Neural progenitor cell (in vitro differentiated cells): ENCODE measurements around the gene PTPA. TPM values are rescaled to one million over a fixed set of nuclear protein-coding genes. Genes with fewer than 3 reads are reported as not detected.
"Not testable (repeated sequence)": the region's sequence is repeated elsewhere in the genome, so short reads cannot be mapped to it uniquely, and the experiment has no call there.

Experiments
- DNase-seq: peaks from one replicate; pipeline ENCODE4 v3.0.0-alpha.2; 2016; ENCODE audit warnings: low spot score
- H2AFZ ChIP-seq: fragments of 200-600 bp; sonication (generic); replicated peaks from 2 replicates; pipeline ENCODE4 v1.6.1; 2016; ENCODE audit warnings: antibody characterized with exemption
- H3F3A ChIP-seq: fragments of 200-600 bp; sonication (generic); 2 replicates; pipeline ENCODE4 v1.6.1; 2016; ENCODE audit warnings: antibody characterized with exemption, low read depth
- H3K27ac ChIP-seq: fragments of 200-600 bp; sonication (generic); 2 replicates; pipeline ENCODE4 v1.5.1; 2016; ENCODE audit warnings: mild to moderate bottlenecking
- H3K27me3 ChIP-seq: fragments of 200-600 bp; sonication (generic); 2 replicates; pipeline ENCODE4 v1.6.1; 2016; ENCODE audit warnings: mild to moderate bottlenecking, moderate library complexity
- H3K36me3 ChIP-seq: fragments of 200-600 bp; sonication (generic); 2 replicates; pipeline ENCODE4 v1.5.1; 2016
- H3K4me1 ChIP-seq: fragments of 200-600 bp; sonication (generic); 2 replicates; pipeline ENCODE4 v1.6.1; 2016; ENCODE audit warnings: mixed run types
- H3K4me2 ChIP-seq: fragments of 200-600 bp; sonication (generic); 2 replicates; pipeline ENCODE4 v1.6.1; 2016
- H3K4me3 ChIP-seq: fragments of 200-600 bp; sonication (generic); 2 replicates; pipeline ENCODE4 v1.5.1; 2016
- H3K79me2 ChIP-seq: fragments of 200-600 bp; sonication (generic); 2 replicates; pipeline ENCODE4 v1.6.1; 2016; ENCODE audit warnings: low read depth
- H3K9ac ChIP-seq: fragments of 200-600 bp; sonication (generic); 2 replicates; pipeline ENCODE4 v1.6.1; 2016
- H3K9me3 ChIP-seq: fragments of 200-600 bp; sonication (generic); 2 replicates; pipeline ENCODE4 v1.5.1; 2016; ENCODE audit warnings: low read depth
- H4K20me1 ChIP-seq: fragments of 200-600 bp; sonication (generic); 2 replicates; pipeline ENCODE4 v1.6.1; 2016; ENCODE audit warnings: low read depth
- H3K27ac Mint-ChIP-seq: 3 replicates; pipeline ENCODE4 v1.8.0; 2021; ENCODE audit warnings: mixed read lengths
- H3K27me3 Mint-ChIP-seq: 2 replicates; pipeline ENCODE4 v1.8.0; 2022; ENCODE audit warnings: low read depth, mild to moderate bottlenecking, inconsistent platforms, moderate library complexity, mixed read lengths; ENCODE audit not compliant: insufficient read depth
- H3K36me3 Mint-ChIP-seq: 3 replicates; pipeline ENCODE4 v1.8.0; 2021; ENCODE audit warnings: mixed read lengths
- H3K4me1 Mint-ChIP-seq: 3 replicates; pipeline ENCODE4 v1.8.0; 2021; ENCODE audit warnings: mixed read lengths
- H3K4me3 Mint-ChIP-seq: 3 replicates; pipeline ENCODE4 v1.8.0; 2021; ENCODE audit warnings: mild to moderate bottlenecking, moderate library complexity, mixed read lengths
- H3K9me3 Mint-ChIP-seq: 3 replicates; pipeline ENCODE4 v1.8.0; 2020; ENCODE audit warnings: mixed read lengths
- CTCF ChIP-seq: fragments of 200-600 bp; sonication (generic); IDR thresholded peaks from 2 replicates; pipeline ENCODE4 v1.5.1; 2017; ENCODE audit warnings: antibody characterized with exemption, mild to moderate bottlenecking
- EZH2 ChIP-seq: fragments of 200-600 bp; sonication (generic); IDR thresholded peaks from 2 replicates; pipeline ENCODE4 v1.6.1; 2017; ENCODE audit warnings: antibody characterized with exemption, mild to moderate bottlenecking, moderate library complexity
- EZH2phosphoT487 ChIP-seq: fragments of 200-600 bp; sonication (generic); IDR thresholded peaks from 2 replicates; pipeline ENCODE4 v1.6.1; 2017; ENCODE audit warnings: antibody characterized with exemption
- total RNA-seq: library from RNA; depleted of rRNA; stranded (reverse); fragments of >200 nt; gene quantifications from 2 replicates; pipeline ENCODE4 v1.2.3, GENCODE V29; 2015; ENCODE audit warnings: low replicate concordance

PTPA gene
- total RNA-seq, 1 donor from 2014 or later, result 82.4 TPM

GRCh38 chr9:129161534-129161837, 50.3 kb downstream of the PTPA start:
- no peak for TF ChIP-seq CTCF
- TF ChIP-seq EZH2phosphoT487, result no peak
- no peak for TF ChIP-seq EZH2
- Histone ChIP-seq H3K4me1 (no peaks in the 10 kb centered on the region), H3K36me3 (no peaks in the 10 kb centered on the region), H3K27ac (no peak overlapping the region), H3F3A (peaks cover 7% of the 10 kb centered on the region), H3K4me2 (no peak overlapping the region), H3K9ac (no peak overlapping the region), H3K79me2 (no peaks in the 10 kb centered on the region), H4K20me1 (no peaks in the 10 kb centered on the region), H3K9me3 (no peaks in the 10 kb centered on the region), H3K4me3 (no peak overlapping the region), H2AFZ (no peak overlapping the region), H3K27me3 (no peaks in the 10 kb centered on the region)
- Mint-ChIP-seq H3K27ac (no peak overlapping the region), H3K27me3 (peaks cover 2% of the 10 kb centered on the region), H3K4me1 (peaks cover 16% of the 10 kb centered on the region), H3K4me3 (no peak overlapping the region), H3K9me3 (peaks cover 3% of the 10 kb centered on the region), H3K36me3 (peaks cover 11% of the 10 kb centered on the region)
- no peak for DNase-seq

DNA sequence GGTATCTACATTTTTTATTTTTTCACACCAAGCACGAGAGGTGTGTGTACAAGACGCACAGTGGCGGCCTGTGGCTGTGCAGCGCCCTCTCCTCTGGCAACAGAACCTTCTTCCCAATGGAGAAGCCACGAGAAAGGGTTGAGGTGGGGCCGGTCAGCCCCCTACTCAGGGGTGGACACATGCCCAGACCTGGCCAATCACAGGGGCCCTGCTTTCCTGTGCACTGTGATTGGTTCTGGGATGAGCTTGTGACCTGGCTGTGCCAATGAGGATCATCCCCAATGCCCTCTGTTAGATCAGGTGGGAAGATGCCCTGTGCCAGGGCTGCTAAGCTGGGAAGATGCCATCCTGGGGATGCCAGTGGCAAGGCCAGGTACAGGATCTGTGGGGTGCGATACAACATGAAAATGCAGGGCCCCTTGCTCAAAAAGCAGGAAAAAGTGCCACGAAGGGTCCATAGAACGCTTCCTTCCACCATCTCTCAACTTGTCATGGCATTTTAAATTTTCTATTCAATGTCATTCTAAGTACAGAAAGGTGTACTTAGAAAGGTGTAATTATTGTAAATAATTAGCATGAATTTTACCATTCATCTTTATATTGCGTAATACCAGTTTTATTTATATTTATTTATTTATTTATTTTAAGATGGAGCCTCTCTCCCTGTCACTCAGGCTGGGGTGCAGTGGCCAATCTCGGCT, 51.4 kb downstream of the PTPA start:
- Histone ChIP-seq H3K9ac (no peak overlapping the region), H2AFZ (no peak overlapping the region), H3K4me3 (no peak overlapping the region), H3K4me2 (no peak overlapping the region), H3K36me3 (no peaks in the 10 kb centered on the region), H3K27ac (no peak overlapping the region), H3F3A (peaks cover 8% of the 10 kb centered on the region), H3K79me2 (no peaks in the 10 kb centered on the region), H3K4me1 (peaks cover 7% of the 10 kb centered on the region), H3K9me3 (no peaks in the 10 kb centered on the region), H3K27me3 (no peaks in the 10 kb centered on the region), H4K20me1 (no peaks in the 10 kb centered on the region)
- H3K27ac Mint-ChIP-seq, result peak overlapping the region; percentile 22
- H3K36me3 Mint-ChIP-seq, result peaks cover 11% of the 10 kb centered on the region
- H3K27me3 Mint-ChIP-seq, result peaks cover 4% of the 10 kb centered on the region
- TF ChIP-seq CTCF (no peak), EZH2phosphoT487 (no peak), EZH2 (no peak)
- H3K9me3 Mint-ChIP-seq, result peaks cover 3% of the 10 kb centered on the region
- no peak overlapping the region for H3K4me3 Mint-ChIP-seq
- H3K4me1 Mint-ChIP-seq, result peaks cover 24% of the 10 kb centered on the region
- DNase-seq, result no peak

- not testable (repeated sequence) for DNase-seq, H3K4me3 Mint-ChIP-seq, H3K36me3 ChIP-seq, H3K4me2 ChIP-seq, H3K27me3 ChIP-seq, H4K20me1 ChIP-seq, H3K27me3 Mint-ChIP-seq, H3K9me3 ChIP-seq, H2AFZ ChIP-seq, H3K9ac ChIP-seq, H3K27ac Mint-ChIP-seq, H3K27ac ChIP-seq, H3K79me2 ChIP-seq, H3K4me3 ChIP-seq, H3K9me3 Mint-ChIP-seq
- peaks cover 11% of the 10 kb centered on the region for H3K36me3 Mint-ChIP-seq
- H3F3A ChIP-seq, result peaks cover 13% of the 10 kb centered on the region
- peaks cover 30% of the 10 kb centered on the region for H3K4me1 Mint-ChIP-seq
- H3K4me1 ChIP-seq, result peaks cover 11% of the 10 kb centered on the region
Measured at GRCh38 chr9:129163198-129163670, 52.0 kb downstream of the PTPA start.

DNA sequence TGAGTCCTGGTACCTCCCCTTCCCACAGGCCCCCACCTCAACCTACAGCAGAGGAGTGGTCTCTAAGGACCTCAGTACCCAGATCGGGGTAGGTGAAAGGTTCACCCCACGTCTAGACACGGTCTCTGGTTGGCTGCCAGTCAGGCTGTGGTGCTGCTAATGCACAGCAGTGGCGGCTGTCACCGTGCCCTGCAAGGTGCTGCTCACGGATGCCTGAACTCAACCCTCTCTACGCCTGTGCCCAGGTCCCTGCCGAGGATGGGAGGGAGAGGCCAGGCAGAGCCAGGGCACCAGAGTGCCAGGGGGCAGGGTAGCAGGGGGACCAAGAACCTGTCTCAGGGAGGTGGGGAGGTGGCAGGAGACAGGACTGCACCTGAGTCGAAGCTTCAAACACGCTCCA, 52.5 kb downstream of the PTPA start:
- no peak overlapping the region for H2AFZ ChIP-seq
- TF ChIP-seq CTCF, result no peak
- TF ChIP-seq EZH2, result no peak
- TF ChIP-seq EZH2phosphoT487, result no peak
- H3K9me3 ChIP-seq, result no peaks in the 10 kb centered on the region
- H3K4me2 ChIP-seq, result no peak overlapping the region
- peaks cover 34% of the 10 kb centered on the region for H3K4me1 Mint-ChIP-seq
- peaks cover 3% of the 10 kb centered on the region for H3K9me3 Mint-ChIP-seq
- H3K27me3 Mint-ChIP-seq, result peaks cover 4% of the 10 kb centered on the region
- no peaks in the 10 kb centered on the region for H4K20me1 ChIP-seq
- no peak overlapping the region for H3K9ac ChIP-seq
- H3K36me3 Mint-ChIP-seq, result peaks cover 11% of the 10 kb centered on the region
- no peak overlapping the region for H3K27ac Mint-ChIP-seq
- H3K36me3 ChIP-seq, result no peaks in the 10 kb centered on the region
- no peak overlapping the region for H3K4me3 ChIP-seq
- H3K27me3 ChIP-seq, result no peaks in the 10 kb centered on the region
- peaks cover 13% of the 10 kb centered on the region for H3F3A ChIP-seq
- peaks cover 11% of the 10 kb centered on the region for H3K4me1 ChIP-seq
- H3K79me2 ChIP-seq, result no peaks in the 10 kb centered on the region
- H3K27ac ChIP-seq, result no peak overlapping the region
- no peak overlapping the region for H3K4me3 Mint-ChIP-seq
- no peak for DNase-seq
